ENCODE results near the gene KMT2A. TPM values are rescaled to one million over a fixed set of nuclear protein-coding genes. Genes with fewer than 3 reads are reported as not detected.

KMT2A gene
- total RNA-seq, 3 donors from 2014 or later = 49.0 to 89.3 (median 51.4) TPM

- DNase-seq (no peak), ATAC-seq (no peak)
- intact Hi-C loops (cut with DNase I, micrococcal nuclease) = no loop called here
- Histone ChIP-seq H3K4me1 (ENCODE audit: low read depth) (peaks cover 8% of the 10 kb centered on the region), H3K36me3 (ENCODE audit: low read depth) (no peaks in the 10 kb centered on the region), H3K4me3 (no peak overlapping the region), H3K9me3 (no peaks in the 10 kb centered on the region)
- TF ChIP-seq CTCF (IDR thresholded peaks at IDR 0.05) = no peak
Measured at GRCh38 chr11:118529584-118530175, 93.4 kb downstream of the KMT2A start.

GRCh38 chr11:118530180-118530682 is 93.9 kb downstream of the KMT2A start:
- H3K4me3 ChIP-seq = peak overlapping the region; percentile 57
- ATAC-seq (peak; percentile 48), DNase-seq (peak; percentile 34 to 68 (median 66))
- H3K9me3 ChIP-seq = no peaks in the 10 kb centered on the region
- intact Hi-C loops (cut with DNase I, micrococcal nuclease) = no loop called here
- no peaks in the 10 kb centered on the region for H3K36me3 ChIP-seq (ENCODE audit: low read depth)
- no peak for TF ChIP-seq CTCF (IDR thresholded peaks at IDR 0.05)
- peaks cover 8% of the 10 kb centered on the region for H3K4me1 ChIP-seq (ENCODE audit: low read depth)

- Histone ChIP-seq H3K4me3 (peak within 1 kb of the TSS; percentile 57), H3K4me1 (ENCODE audit: low read depth) (peaks cover 8% of the 10 kb centered on the region), H3K36me3 (ENCODE audit: low read depth) (no peaks in the 10 kb centered on the region), H3K9me3 (no peaks in the 10 kb centered on the region)
- intact Hi-C loops (cut with DNase I, micrococcal nuclease) = no loop called here
- peak; percentile 72 to 80 (median 77) for DNase-seq
- ATAC-seq = peak; percentile 81
- no peak for TF ChIP-seq CTCF (IDR thresholded peaks at IDR 0.05)
Measured at GRCh38 chr11:118530683-118531596, 94.6 kb downstream of the KMT2A start, which contains the start of gene TMEM25. Gene TMEM25 (plus strand): TSS chr11:118531192. CDS start chr11:118531802, 610 bp downstream.

- intact Hi-C loops (cut with DNase I, micrococcal nuclease) = no loop called here
- Histone ChIP-seq H3K36me3 (ENCODE audit: low read depth) (no peaks in the 10 kb centered on the region), H3K4me1 (ENCODE audit: low read depth) (peaks cover 8% of the 10 kb centered on the region), H3K9me3 (no peaks in the 10 kb centered on the region), H3K4me3 (no peak overlapping the region)
- no peak for TF ChIP-seq CTCF (IDR thresholded peaks at IDR 0.05)
- no peak for DNase-seq
- peak; percentile 10 for ATAC-seq
Measured at GRCh38 chr11:118531597-118532084, 95.3 kb downstream of the KMT2A start.

- DNase-seq (peak in 1 of 3 donors; percentile 48), ATAC-seq (no peak)
- no peaks in the 10 kb centered on the region for H3K36me3 ChIP-seq (ENCODE audit: low read depth)
- no peaks in the 10 kb centered on the region for H3K9me3 ChIP-seq
- peaks cover 8% of the 10 kb centered on the region for H3K4me1 ChIP-seq (ENCODE audit: low read depth)
- H3K4me3 ChIP-seq = no peak overlapping the region
- no peak for TF ChIP-seq CTCF (IDR thresholded peaks at IDR 0.05)
- intact Hi-C loops (cut with DNase I, micrococcal nuclease) = no loop called here
Measured at GRCh38 chr11:118532091-118532490, 95.8 kb downstream of the KMT2A start.

Measured in mucosa of descending colon (tissue), 3 donors.